Measurements from ENCODE around the gene RPRML.

RPRML gene

DNA sequence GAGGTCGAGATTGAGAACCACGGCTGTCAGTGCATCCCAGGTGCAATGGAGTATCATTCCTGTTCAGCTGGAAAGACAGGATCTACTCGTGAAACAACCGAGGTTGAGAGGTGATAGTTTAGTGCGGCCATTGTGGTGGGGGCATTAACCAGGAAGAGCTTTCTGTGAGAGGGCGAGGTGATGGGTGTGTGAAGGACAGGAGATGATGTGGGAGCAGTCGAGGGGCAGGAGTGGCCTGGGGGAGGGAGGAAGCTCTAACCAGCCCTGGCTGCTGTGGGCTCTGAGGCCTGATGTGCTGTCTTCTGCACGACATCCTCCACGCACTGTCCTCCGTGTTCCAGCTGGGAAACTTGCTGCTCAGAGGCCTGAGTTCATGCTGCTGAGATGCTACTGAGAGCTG, 34.1 kb downstream of the RPRML start:
- no peak for DNase-seq (ENCODE audit: low read depth in 2 of 2)

DNA sequence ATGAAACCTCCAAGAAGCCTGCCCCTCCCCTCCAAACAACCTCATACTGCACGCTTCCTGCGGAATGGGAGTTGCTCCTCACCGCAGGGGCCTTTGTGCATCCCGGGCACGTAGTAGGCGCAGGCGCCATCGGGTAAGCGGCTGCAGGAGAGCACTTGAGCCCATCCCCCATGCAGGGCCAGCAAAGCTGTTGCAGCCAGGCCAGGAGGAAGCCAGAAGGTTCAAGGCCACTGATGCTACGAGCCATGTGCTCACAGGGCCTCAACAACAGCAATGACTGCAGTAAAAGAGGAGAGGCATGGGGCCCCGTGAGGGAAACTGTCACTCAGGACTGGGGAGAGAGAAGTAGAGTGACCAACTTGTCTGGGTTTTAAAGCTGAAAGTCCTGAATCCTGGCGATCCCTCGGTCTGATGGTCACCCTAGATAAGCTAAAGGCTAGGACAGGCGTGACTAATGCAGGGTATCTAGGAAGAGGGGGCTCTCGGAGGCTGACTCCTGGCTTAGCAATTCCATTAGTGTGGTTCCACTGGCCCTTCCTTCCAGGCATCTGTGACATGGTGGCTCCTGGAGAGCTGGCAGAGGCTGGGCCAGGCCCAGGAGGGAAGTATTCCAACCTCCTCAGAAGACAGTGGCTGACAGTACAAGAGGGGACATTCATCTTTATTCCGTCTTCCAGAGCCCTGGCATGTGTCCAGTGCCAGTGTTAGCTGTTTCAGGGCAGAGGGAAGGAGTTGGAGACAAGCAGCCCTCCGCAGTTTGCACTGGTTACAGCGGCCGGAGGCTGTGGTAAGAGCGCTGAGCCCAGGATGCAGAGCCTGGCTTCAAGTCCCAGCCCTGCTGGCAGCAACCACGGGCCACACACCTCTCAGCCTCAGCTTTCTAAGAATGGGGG, 35.3 kb downstream of the RPRML start:
- no peak for DNase-seq (ENCODE audit: low read depth in 2 of 2)

DNA sequence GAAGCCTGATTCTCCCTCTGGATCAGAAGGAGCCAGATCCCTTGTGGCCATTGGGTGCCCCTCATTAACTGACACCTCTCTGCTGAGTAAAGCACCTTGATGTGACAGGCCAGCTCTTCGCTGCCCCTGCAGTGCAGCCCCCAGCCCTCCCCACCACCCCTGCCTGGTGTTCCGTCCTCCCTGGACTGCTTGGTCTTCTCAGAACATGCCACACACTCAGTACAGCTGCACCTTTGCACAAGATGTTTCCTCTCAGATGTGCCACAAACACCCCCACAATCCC, 35.9 kb downstream of the RPRML start:
- no peak for DNase-seq (ENCODE audit: low read depth in 2 of 2)

DNA sequence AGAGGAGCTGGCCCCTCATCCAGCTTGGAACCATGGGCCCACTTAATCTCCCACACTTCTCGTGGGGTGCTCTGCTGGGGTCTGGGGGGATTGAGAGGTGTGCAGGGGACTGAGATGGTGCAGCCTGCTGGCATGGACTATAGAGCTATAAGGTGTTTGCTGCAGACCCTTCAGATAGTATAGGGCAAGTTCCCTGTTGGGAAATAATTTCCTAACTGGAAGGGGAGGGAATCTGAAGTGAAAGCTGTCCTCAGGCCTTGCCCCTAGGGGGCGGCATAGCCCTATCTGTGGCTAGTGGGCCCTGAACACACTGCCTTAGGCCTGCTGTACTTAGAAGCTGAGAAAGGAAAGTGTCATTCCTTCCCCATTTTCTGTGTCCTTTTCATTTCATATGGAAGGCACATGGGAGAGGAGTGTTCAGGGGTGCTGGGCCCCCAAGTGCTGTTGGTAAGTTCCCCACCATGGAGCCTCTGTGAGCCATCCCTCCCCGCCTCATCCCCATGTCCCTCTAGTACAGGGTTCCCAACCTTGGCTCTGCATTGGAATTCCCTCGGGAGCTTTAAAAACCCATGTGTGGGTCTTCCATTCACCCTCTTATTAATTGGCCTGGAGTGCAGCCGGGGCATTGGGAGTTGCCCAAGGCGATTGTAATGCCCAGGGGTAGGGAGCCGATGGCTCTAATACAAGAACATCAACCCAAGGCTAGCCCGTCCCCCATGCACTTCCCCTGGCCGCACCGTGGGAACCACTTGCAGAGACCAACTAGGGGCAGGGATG, 36.4 kb downstream of the RPRML start:
- DNase-seq (ENCODE audit: low read depth in 2 of 2), result peak in 1 of 2 experiments; percentile 30

DNA sequence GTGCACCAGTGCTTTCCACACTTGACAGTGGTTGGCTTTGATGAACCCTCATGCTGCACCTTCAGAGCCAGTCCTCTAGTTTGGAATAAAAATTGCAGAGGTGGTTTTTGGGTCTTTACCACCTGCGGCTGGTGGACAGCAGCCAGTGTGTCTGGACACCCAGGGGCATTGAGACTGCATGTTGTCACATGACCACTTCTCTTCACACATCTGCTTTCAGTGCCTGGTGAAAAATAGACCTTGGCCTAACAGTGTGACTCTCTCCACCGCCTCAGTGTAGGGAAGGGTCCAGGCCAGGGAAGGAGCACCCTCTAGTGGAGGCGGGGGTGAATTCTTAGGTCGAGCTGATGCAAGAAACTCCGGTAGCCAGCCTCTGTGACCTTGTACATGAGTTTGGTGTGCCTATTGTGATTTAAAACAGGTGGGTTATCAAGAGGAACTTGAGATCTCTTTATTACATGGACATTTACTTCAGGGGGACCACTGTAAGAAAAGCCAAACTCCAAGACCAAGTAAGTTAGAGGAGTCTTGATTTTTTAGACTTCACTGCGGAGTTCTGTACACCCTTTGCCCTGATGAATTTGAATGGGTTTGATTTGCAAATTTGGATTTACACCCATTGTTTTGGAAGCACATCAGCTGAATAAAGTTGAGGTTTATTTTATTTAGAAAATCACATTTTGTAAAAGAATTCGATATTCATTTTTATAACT, 38.2 kb downstream of the RPRML start:
- DNase-seq (ENCODE audit: low read depth in 2 of 2), result peak in 1 of 2 experiments; percentile 42

DNA sequence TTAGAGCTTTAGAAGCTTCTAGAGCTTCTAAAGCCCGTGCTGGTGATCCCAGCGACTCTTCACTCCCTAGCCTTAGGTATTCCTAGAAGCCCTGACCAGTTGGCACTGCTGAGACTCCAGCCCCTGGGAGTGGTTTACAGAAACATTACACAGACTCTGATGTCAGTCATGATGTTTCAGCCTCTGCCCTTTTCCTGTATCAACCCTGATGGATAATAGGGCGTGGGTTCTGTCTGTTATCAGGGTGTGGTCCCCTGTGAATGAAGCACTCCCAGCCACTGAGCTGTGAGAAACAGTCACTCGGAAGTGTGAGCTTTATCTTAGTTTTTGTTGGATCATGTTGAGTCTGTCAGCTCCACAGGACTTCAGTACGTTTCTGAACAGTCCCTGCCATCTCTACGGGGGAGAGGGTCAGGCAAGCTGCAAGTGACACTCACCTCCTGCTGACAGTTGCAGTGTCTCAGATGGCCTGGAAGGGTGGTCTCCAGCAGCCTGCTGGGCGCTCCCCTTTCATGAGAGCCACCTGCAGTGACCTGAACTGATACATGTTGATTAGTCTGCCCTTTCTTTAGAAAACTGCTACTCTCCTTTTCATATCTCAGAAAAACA, 43.3 kb downstream of the RPRML start:
- no peak for DNase-seq (ENCODE audit: low read depth in 2 of 2)

DNA sequence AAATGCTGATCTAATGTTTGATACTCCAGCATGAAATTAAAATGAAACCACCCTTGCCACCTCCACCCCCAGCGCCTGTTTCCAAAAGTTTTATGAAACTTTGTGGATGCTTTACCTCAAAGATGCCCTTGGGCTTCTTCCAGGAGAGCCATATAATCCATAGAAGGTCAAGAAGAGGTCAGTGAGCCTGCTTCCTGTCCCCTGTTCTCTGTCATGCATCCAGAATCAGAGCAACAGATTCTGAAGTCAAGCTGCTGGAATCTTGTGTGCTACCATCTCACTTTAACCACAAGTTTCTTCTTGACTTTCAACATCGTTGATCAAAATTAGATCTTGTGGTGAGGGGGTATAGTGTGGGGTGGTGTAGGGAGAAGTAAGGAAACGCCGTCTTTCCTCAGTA, 47.5 kb downstream of the RPRML start:
- DNase-seq (ENCODE audit: low read depth in 2 of 2), result no peak

DNA sequence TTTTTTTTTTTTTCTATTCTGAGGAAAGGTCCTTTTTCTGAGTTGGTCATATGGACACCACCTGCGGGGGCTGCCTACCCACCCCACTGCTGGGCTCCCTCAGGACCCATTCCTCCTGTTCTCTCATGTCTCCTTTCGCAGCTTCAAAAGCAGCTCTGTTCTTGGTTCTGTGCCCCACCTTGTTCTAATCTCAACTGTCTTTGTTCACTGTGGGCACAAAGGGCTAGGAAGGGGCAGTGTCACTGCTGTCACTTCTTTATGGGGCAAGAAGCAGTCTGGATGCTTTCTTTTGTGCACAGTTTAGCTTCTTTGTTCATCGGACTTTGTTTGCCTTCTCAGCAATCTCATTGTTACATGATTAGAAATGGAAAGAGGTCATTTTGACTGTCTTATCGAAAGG, 49.0 kb downstream of the RPRML start:
- no peak for DNase-seq (ENCODE audit: low read depth in 2 of 2)

DNA sequence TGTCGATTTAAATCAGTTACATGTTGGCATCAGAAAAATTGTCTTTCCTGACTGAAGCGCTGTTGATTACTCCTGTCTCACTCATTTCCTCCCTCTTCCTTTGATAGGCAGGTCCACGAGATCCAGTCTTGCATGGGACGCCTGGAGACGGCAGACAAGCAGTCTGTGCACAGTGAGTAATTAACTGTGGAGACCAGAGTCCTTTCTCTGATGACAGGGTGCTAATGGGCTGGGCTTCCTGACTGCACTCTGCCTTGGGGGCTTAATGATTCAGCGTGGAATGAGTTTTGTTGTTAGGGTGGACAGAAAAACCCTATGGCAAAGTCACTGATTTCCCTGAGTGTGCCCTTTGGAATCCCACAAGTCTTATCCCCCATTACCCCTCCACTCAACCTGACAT, 49.6 kb downstream of the RPRML start:
- DNase-seq (ENCODE audit: low read depth in 2 of 2), result no peak

DNA sequence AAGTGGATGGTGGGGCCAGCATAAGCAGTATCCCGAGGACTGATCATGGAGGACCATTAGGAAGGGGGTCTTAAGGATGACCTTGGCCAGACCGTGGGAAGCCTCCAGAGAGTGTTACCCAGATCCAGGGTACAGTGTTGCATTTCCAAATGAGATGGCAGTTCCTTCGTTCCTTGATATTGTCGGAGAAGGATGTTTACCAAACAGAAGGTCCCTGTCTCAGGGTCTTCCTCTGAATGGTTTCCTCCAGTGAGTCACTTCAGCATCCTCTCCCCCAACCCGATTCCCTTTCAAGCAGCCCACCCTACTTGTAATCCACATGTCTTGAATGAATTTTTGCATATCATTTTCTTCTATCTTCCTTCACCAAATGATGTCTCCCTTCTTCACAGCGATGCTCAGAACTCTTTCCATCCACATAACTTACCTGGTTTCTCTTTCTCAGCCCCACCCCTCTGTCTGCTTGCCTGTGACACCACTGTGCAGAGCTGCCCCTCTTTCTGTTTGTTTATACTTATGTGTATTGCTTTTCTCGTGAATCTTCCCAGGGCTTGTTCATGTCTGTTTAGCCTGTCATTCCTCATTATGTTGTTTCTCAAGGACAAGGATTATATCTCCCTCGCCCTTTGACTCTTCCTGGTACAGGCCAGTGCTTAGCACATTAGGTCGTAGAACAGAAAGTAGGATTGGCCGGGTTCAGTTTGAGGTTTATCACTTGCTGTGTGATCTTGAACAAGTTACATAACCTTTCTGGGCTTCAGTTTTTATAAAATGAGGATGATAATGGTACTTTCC, 50.4 kb downstream of the RPRML start:
- DNase-seq (ENCODE audit: low read depth in 2 of 2), result no peak
